Activated naive CD8-positive, alpha-beta T cell treated with anti-CD3 and anti-CD28 coated beads, Interleukin-2, amount 50 U/mL, for 16 hours (primary cell): ENCODE data around the gene APPL2.
"Not testable (repeated sequence)": the region's sequence is repeated elsewhere in the genome, so short reads cannot be mapped to it uniquely, and the experiment has no call there.

Source experiments
- DNase-seq: peaks from one replicate; pipeline ENCODE4 v3.0.0-alpha.2; 2020; ENCODE audit warnings: low read depth, low spot score

Gene APPL2

GRCh38 chr12:105196090-105196489 is 39.9 kb downstream of the APPL2 start:
- no peak for DNase-seq

- DNase-seq, result no peak
These were observed 41.0 kb downstream of the APPL2 start for GRCh38 chr12:105194947-105195346.

- no peak for DNase-seq
These were observed 43.2 kb downstream of the APPL2 start for GRCh38 chr12:105192624-105193225.

GRCh38 chr12:105190530-105190929 is 45.4 kb downstream of the APPL2 start:
- no peak for DNase-seq

GRCh38 chr12:105189293-105189692 is 46.7 kb downstream of the APPL2 start:
- no peak for DNase-seq

- DNase-seq, result not testable (repeated sequence)
These were observed 52.0 kb downstream of the APPL2 start for GRCh38 chr12:105183976-105184375.

GRCh38 chr12:105183406-105183805 is 52.6 kb downstream of the APPL2 start:
- DNase-seq, result not testable (repeated sequence)

GRCh38 chr12:105179114-105179513 is 56.9 kb downstream of the APPL2 start:
- DNase-seq, result not testable (repeated sequence)

GRCh38 chr12:105177208-105177607 is 58.8 kb downstream of the APPL2 start:
- DNase-seq, result no peak

GRCh38 chr12:105175397-105175990 is 60.5 kb downstream of the APPL2 start:
- DNase-seq, result no peak

GRCh38 chr12:105171691-105172436 is 64.1 kb downstream of the APPL2 start:
- no peak for DNase-seq

- DNase-seq, result no peak
These were observed 65.8 kb downstream of the APPL2 start for GRCh38 chr12:105170139-105170538.

GRCh38 chr12:105168006-105168405 is 68.0 kb downstream of the APPL2 start:
- DNase-seq, result no peak

GRCh38 chr12:105167346-105167745 is 68.6 kb downstream of the APPL2 start:
- DNase-seq, result no peak

GRCh38 chr12:105166736-105167135 is 69.2 kb downstream of the APPL2 start:
- no peak for DNase-seq

- no peak for DNase-seq
These were observed 71.9 kb downstream of the APPL2 start for GRCh38 chr12:105164068-105164467.

GRCh38 chr12:105162174-105162573 is 73.8 kb downstream of the APPL2 start:
- DNase-seq, result no peak

GRCh38 chr12:105158876-105159275 is 77.1 kb downstream of the APPL2 start:
- no peak for DNase-seq

- DNase-seq, result no peak
These were observed 78.4 kb downstream of the APPL2 start for GRCh38 chr12:105157606-105158005.

GRCh38 chr12:105156260-105156659 is 79.7 kb downstream of the APPL2 start:
- DNase-seq, result no peak

GRCh38 chr12:105142259-105142658 is 93.7 kb downstream of the APPL2 start:
- no peak for DNase-seq

GRCh38 chr12:105141320-105141922 is 94.6 kb downstream of the APPL2 start:
- no peak for DNase-seq

- no peak for DNase-seq
These were observed 97.7 kb downstream of the APPL2 start for GRCh38 chr12:105138248-105138647.
